Parathyroid adenoma (tissue), 2 donors: ENCODE data around the gene SFXN5.
A peak's percentile ranks its signal among the peaks of the same experiment; 100 is the strongest.

ENCODE experiments used
- H2AFZ ChIP-seq: fragments of 300-600 bp; sonication (generic); one replicate; pipeline ENCODE4 v1.7.0; 2017; ENCODE audit warnings: antibody characterized with exemption, mild to moderate bottlenecking
- H3K27ac ChIP-seq: fragments of 300-600 bp; sonication (generic); one replicate; pipeline ENCODE4 v1.7.0; 2017
- H3K27me3 ChIP-seq: fragments of 300-600 bp; sonication (generic); one replicate; pipeline ENCODE4 v1.7.0; 2017; ENCODE audit warnings: low read length; ENCODE audit not compliant: control insufficient read depth, insufficient read depth
- H3K36me3 ChIP-seq: fragments of 300-600 bp; sonication (generic); one replicate; pipeline ENCODE4 v1.7.0; 2017; ENCODE audit warnings: low read length; ENCODE audit not compliant: control insufficient read depth, insufficient read depth
- H3K4me1 ChIP-seq: fragments of 300-600 bp; sonication (generic); one replicate; pipeline ENCODE4 v1.7.0; 2017; ENCODE audit warnings: control low read depth
- H3K4me2 ChIP-seq: fragments of 300-600 bp; sonication (generic); one replicate; pipeline ENCODE4 v1.7.0; 2017; ENCODE audit warnings: low read length
- H3K4me3 ChIP-seq: fragments of 300-600 bp; sonication (generic); one replicate; pipeline ENCODE4 v1.7.0; 2017; ENCODE audit warnings: low read depth, low read length
- H3K79me2 ChIP-seq: fragments of 300-600 bp; sonication (generic); one replicate; pipeline ENCODE4 v1.7.0; 2017; ENCODE audit warnings: control low read depth
- H3K9ac ChIP-seq: fragments of 300-600 bp; sonication (generic); one replicate; pipeline ENCODE4 v1.7.0; 2017; ENCODE audit warnings: mild to moderate bottlenecking
- H3K9me3 ChIP-seq: fragments of 300-600 bp; sonication (generic); one replicate; pipeline ENCODE4 v1.7.0; 2017; ENCODE audit warnings: low read length; ENCODE audit not compliant: control insufficient read depth
- TF ChIP-seq, protein P1 (sequence below): fragments of 300-600 bp; sonication (generic); IDR thresholded peaks from one replicate; pipeline ENCODE4 v1.7.0; 2017; ENCODE audit warnings: antibody characterized with exemption, mild to moderate bottlenecking
- donor health status: primary hyperparathyroidism.

The SFXN5 gene

GRCh38 chr2:72935611-72935957 lies 135.9 kb downstream of the SFXN5 start:
- H3K27ac ChIP-seq: no peak overlapping the region

GRCh38 chr2:72934683-72935610 lies 136.6 kb downstream of the SFXN5 start:
- no peak overlapping the region for H3K4me3 ChIP-seq
- no peaks in the 10 kb centered on the region for H3K9me3 ChIP-seq
- H3K4me2 ChIP-seq: no peak overlapping the region
- no peaks in the 10 kb centered on the region for H3K4me1 ChIP-seq
- TF ChIP-seq, protein P1, sequence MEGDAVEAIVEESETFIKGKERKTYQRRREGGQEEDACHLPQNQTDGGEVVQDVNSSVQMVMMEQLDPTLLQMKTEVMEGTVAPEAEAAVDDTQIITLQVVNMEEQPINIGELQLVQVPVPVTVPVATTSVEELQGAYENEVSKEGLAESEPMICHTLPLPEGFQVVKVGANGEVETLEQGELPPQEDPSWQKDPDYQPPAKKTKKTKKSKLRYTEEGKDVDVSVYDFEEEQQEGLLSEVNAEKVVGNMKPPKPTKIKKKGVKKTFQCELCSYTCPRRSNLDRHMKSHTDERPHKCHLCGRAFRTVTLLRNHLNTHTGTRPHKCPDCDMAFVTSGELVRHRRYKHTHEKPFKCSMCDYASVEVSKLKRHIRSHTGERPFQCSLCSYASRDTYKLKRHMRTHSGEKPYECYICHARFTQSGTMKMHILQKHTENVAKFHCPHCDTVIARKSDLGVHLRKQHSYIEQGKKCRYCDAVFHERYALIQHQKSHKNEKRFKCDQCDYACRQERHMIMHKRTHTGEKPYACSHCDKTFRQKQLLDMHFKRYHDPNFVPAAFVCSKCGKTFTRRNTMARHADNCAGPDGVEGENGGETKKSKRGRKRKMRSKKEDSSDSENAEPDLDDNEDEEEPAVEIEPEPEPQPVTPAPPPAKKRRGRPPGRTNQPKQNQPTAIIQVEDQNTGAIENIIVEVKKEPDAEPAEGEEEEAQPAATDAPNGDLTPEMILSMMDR: peak; percentile 67
- no peaks in the 10 kb centered on the region for H3K36me3 ChIP-seq
- no peak overlapping the region for H2AFZ ChIP-seq
- no peak overlapping the region for H3K9ac ChIP-seq
- H3K27me3 ChIP-seq: no peaks in the 10 kb centered on the region
- no peaks in the 10 kb centered on the region for H3K79me2 ChIP-seq
- H3K27ac ChIP-seq: no peak overlapping the region

More at GRCh38 chr2:72935611-72935957, 135.9 kb downstream of the SFXN5 start:
- no peaks in the 10 kb centered on the region for H3K79me2 ChIP-seq
- no peaks in the 10 kb centered on the region for H3K9me3 ChIP-seq
- H3K9ac ChIP-seq: no peak overlapping the region
- no peak overlapping the region for H3K4me2 ChIP-seq
- TF ChIP-seq, protein P1: no peak
- no peak overlapping the region for H2AFZ ChIP-seq
- H3K27me3 ChIP-seq: no peaks in the 10 kb centered on the region
- H3K36me3 ChIP-seq: no peaks in the 10 kb centered on the region
- no peaks in the 10 kb centered on the region for H3K4me1 ChIP-seq
- H3K4me3 ChIP-seq: no peak overlapping the region

DNA sequence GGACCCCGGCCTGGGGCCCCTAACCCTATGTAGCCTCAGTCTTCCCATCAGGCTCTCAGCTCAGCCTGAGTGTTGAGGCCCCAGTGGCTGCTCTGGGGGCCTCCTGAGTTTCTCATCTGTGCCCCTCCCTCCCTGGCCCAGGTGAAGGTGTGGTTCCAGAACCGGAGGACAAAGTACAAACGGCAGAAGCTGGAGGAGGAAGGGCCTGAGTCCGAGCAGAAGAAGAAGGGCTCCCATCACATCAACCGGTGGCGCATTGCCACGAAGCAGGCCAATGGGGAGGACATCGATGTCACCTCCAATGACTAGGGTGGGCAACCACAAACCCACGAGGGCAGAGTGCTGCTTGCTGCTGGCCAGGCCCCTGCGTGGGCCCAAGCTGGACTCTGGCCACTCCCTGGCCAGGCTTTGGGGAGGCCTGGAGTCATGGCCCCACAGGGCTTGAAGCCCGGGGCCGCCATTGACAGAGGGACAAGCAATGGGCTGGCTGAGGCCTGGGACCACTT lies 137.8 kb downstream of the SFXN5 start:
- TF ChIP-seq, protein P1: no peak
- Histone ChIP-seq H3K9ac (no peak overlapping the region), H2AFZ (no peak overlapping the region), H3K4me1 (peaks cover 6% of the 10 kb centered on the region), H3K27me3 (no peaks in the 10 kb centered on the region), H3K79me2 (no peaks in the 10 kb centered on the region), H3K9me3 (no peaks in the 10 kb centered on the region), H3K4me3 (no peak overlapping the region), H3K36me3 (no peaks in the 10 kb centered on the region), H3K27ac (no peak overlapping the region), H3K4me2 (no peak overlapping the region)

DNA sequence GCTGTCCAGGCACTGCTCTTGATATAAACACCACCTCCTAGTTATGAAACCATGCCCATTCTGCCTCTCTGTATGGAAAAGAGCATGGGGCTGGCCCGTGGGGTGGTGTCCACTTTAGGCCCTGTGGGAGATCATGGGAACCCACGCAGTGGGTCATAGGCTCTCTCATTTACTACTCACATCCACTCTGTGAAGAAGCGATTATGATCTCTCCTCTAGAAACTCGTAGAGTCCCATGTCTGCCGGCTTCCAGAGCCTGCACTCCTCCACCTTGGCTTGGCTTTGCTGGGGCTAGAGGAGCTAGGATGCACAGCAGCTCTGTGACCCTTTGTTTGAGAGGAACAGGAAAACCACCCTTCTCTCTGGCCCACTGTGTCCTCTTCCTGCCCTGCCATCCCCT lies 138.3 kb downstream of the SFXN5 start:
- H3K9me3 ChIP-seq: no peaks in the 10 kb centered on the region
- H3K27ac ChIP-seq: no peak overlapping the region
- H2AFZ ChIP-seq: no peak overlapping the region
- no peaks in the 10 kb centered on the region for H3K36me3 ChIP-seq
- no peak overlapping the region for H3K4me3 ChIP-seq
- no peaks in the 10 kb centered on the region for H3K27me3 ChIP-seq
- H3K4me1 ChIP-seq: peaks cover 6% of the 10 kb centered on the region
- no peak overlapping the region for H3K9ac ChIP-seq
- H3K79me2 ChIP-seq: no peaks in the 10 kb centered on the region
- TF ChIP-seq, protein P1: no peak
- no peak overlapping the region for H3K4me2 ChIP-seq
